GM12878 (cell line): Measurements from ENCODE around the gene PHC1. TPM values are rescaled to one million over a fixed set of nuclear protein-coding genes. Genes with fewer than 3 reads are reported as not detected.
A peak's percentile ranks its signal among the peaks of the same experiment; 100 is the strongest.

Experiments used
- ATAC-seq: fragments of 200-7000 bp; cut with Tn5 transposase; 3 replicates; pipeline ENCODE4 v1.9.1; 2020; ENCODE audit warnings: mild to moderate bottlenecking, moderate library complexity
- BruUV-seq: library from RNA; stranded (reverse); fragments of 400-500 nt; replicated peaks from 2 replicates; lab custom pipeline; 2021; lab: Mats Ljungman, UMichigan
- CTCF ChIA-PET: fragments of 300-600 bp; sonication (Branson Sonifier 250); formaldehyde crosslinking; extraction: SDS; loops from one replicate; lab custom pipeline; 2021; ENCODE audit warnings: inconsistent platforms; lab: Yijun Ruan, JAX
- POLR2A ChIA-PET: fragments of 350-600 bp; formaldehyde crosslinking; extraction: SDS; loops from one replicate; lab custom pipeline; 2021; ENCODE audit warnings: inconsistent platforms; lab: Charles Lee
- RAD21 ChIA-PET: fragments of 300-600 bp; sonication (Branson Sonifier 250); formaldehyde crosslinking; loops from one replicate; lab custom pipeline; 2023; ENCODE audit warnings: antibody characterized with exemption; ENCODE audit not compliant: unreplicated experiment; lab: Charles Lee
- SMC1A ChIA-PET: fragments of 300-600 bp; sonication (Branson Sonifier 250); formaldehyde crosslinking; loops from one replicate; lab custom pipeline; 2023; ENCODE audit not compliant: unreplicated experiment, uncharacterized antibody; lab: Charles Lee
- DNase-seq: peaks from one replicate; pipeline ENCODE4 v3.0.0-alpha.2; 2011; ENCODE audit warnings: low read depth, low spot score
- FAIRE-seq: peaks from 3 replicates; lab custom pipeline; 2011; peaks lifted over from hg19 to GRCh38; lab: Jason Lieb, UNC
- H2AFZ ChIP-seq: 2 replicates; pipeline ENCODE4 v1.6.0; 2011; ENCODE audit warnings: low read depth, low read length, control low read depth; ENCODE audit not compliant: control insufficient read depth
- H3K27ac ChIP-seq: 2 replicates; pipeline ENCODE4 v1.5.1; 2011; ENCODE audit warnings: control low read depth; ENCODE audit not compliant: control insufficient read depth, insufficient read depth
- H3K27me3 ChIP-seq, 2 experiments: replicated peaks in 1 of 2; 2 replicates each; pipeline versions ENCODE4 v1.6.0 to v1.6.1; 2011; ENCODE audit warnings: low read length in 1 of 2; ENCODE audit not compliant: control insufficient read depth in 2 of 2, insufficient read depth in 2 of 2
- H3K36me3 ChIP-seq, 2 experiments: 2 replicates each; pipeline ENCODE4 v1.5.1; 2011; ENCODE audit warnings: low read length in 1 of 2; ENCODE audit not compliant: control insufficient read depth in 2 of 2, insufficient read depth in 2 of 2
- H3K4me1 ChIP-seq: 2 replicates; pipeline ENCODE4 v1.6.1; 2011; ENCODE audit warnings: mild to moderate bottlenecking, low read length, moderate library complexity, mixed read lengths; ENCODE audit not compliant: control insufficient read depth, insufficient read depth
- H3K4me2 ChIP-seq: 2 replicates; pipeline ENCODE4 v1.6.0; 2011; ENCODE audit warnings: control low read depth; ENCODE audit not compliant: control insufficient read depth, insufficient read depth
- H3K4me3 ChIP-seq: fragments of 200-600 bp; sonication (generic); 2 replicates; pipeline ENCODE4 v1.5.1; 2016
- H3K79me2 ChIP-seq: 2 replicates; pipeline ENCODE4 v1.6.0; 2011; ENCODE audit warnings: low read length; ENCODE audit not compliant: control insufficient read depth, insufficient read depth
- H3K9ac ChIP-seq: 2 replicates; pipeline ENCODE4 v1.8.0; 2011; ENCODE audit warnings: low read length, control low read depth, mixed read lengths; ENCODE audit not compliant: control insufficient read depth, insufficient read depth
- H3K9me3 ChIP-seq: replicated peaks from 3 replicates; pipeline ENCODE4 v1.5.1; 2011; ENCODE audit warnings: mild to moderate bottlenecking, low read length; ENCODE audit not compliant: control insufficient read depth, insufficient read depth
- H4K20me1 ChIP-seq: 2 replicates; pipeline ENCODE4 v1.6.0; 2011; ENCODE audit not compliant: control insufficient read depth, insufficient read depth
- IRF3 ChIP-seq: fragments of 450-650 bp; IDR thresholded peaks from 2 replicates; pipeline ENCODE4 v1.6.1; 2014; ENCODE audit warnings: mild to moderate bottlenecking
- MYB ChIP-seq: fragments of 150-350 bp; IDR thresholded peaks from 2 replicates; pipeline ENCODE4 v1.6.1; 2014; ENCODE audit warnings: mild to moderate bottlenecking, low read depth, low read length, borderline replicate concordance
- POU2F2 ChIP-seq: IDR thresholded peaks from 3 replicates; pipeline ENCODE4 v1.6.1; 2011; ENCODE audit warnings: low read depth, mild to moderate bottlenecking, low read length, borderline replicate concordance
- RELB ChIP-seq: fragments of 450-650 bp; IDR thresholded peaks from 2 replicates; pipeline ENCODE4 v1.6.1; 2017; ENCODE audit warnings: low read depth, mild to moderate bottlenecking, moderate library complexity
- SMAD1 ChIP-seq: fragments of 450-650 bp; IDR thresholded peaks from 2 replicates; pipeline ENCODE4 v1.6.1; 2018; ENCODE audit warnings: mild to moderate bottlenecking, low read depth; ENCODE audit not compliant: partially characterized antibody
- SREBF1 ChIP-seq: IDR thresholded peaks from 2 replicates; pipeline ENCODE4 v1.6.1; 2012; ENCODE audit warnings: mild to moderate bottlenecking, low read length
- in situ Hi-C: fragments of 300-500 bp; cut with MboI; formaldehyde crosslinking; loops from 9 replicates; pipeline ENCODE4 v1.14.3; 2018; ENCODE audit warnings: mixed read lengths
- intact Hi-C: fragments of 100-400 bp; cut with micrococcal nuclease; formaldehyde crosslinking; loops from one replicate; pipeline ENCODE4 v1.14.2; 2022; ENCODE audit not compliant: unreplicated experiment
- polyA plus RNA-seq, 11 experiments: library from polyadenylated mRNA; depleted of rRNA in 4 of 11; unstranded in 6 of 11; stranded (reverse) in 5 of 11; fragments of >200 nt; fragmentation: Nextera tagmentation in 4 of 11; fragmentation: Illumina TruSeq in 1 of 11; extraction: Ambion mirVana in 4 of 11; extraction: Trizol in 1 of 11; gene quantifications; 1 replicate in 1 of 11; 2 replicates in 10 of 11; pipeline versions ENCODE4 v1.2.1 to v1.2.3, GENCODE V29; 2011 to 2016; ENCODE audit warnings: inconsistent platforms in 2 of 11, missing spikeins in 2 of 11, low read depth in 1 of 11
- total RNA-seq, 4 experiments: library from RNA; depleted of rRNA in 3 of 4; stranded (reverse); fragments of >200 nt in 3 of 4; fragmentation: Illumina TruSeq in 1 of 4; extraction: Trizol in 1 of 4; gene quantifications; 2 replicates each; pipeline versions ENCODE4 v1.2.1 to v1.2.3, GENCODE V29; 2013 to 2021

PHC1 gene
- total and polyA plus RNA-seq, 10 of the 15 experiments (the other 5 are each of a cell fraction or from before 2014, with no cell fraction given): 0.50 to 16.3 (median 2.1) TPM

- no peak for TF ChIP-seq IRF3
- TF ChIP-seq MYB: no peak
- TF ChIP-seq POU2F2: no peak
- TF ChIP-seq SREBF1: no peak
- no peak for TF ChIP-seq RELB
- TF ChIP-seq SMAD1: no peak
- TF ChIP-seq, all 136 proteins: peak for 0
- in situ Hi-C loops: no loop called here
- DNase-seq (no peak), ATAC-seq (no peak), FAIRE-seq (no peak)
- SMC1A ChIA-PET: no interaction called here
- H3K27ac ChIP-seq: no peak overlapping the region
- RAD21 ChIA-PET: interaction anchor here (1.1 kb wide), 1 partner anchor 133 kb away, joined by 4 read pairs; no protein-coding TSS in a partner anchor
- no peaks in the 10 kb centered on the region for H4K20me1 ChIP-seq
- H3K9me3 ChIP-seq: no peaks in the 10 kb centered on the region
- POLR2A ChIA-PET: no interaction called here
- CTCF ChIA-PET: interaction anchor here (1.0 to 2.0 kb wide), 2 partner anchors 26 to 33 kb away, joined by 3 to 7 read pairs; partner anchors contain the start of gene M6PR
- no peaks in the 10 kb centered on the region for H3K79me2 ChIP-seq
- no peak overlapping the region for H3K4me3 ChIP-seq
- no peaks in the 10 kb centered on the region; a peak in 1 of 4 replicates for H3K27me3 ChIP-seq
- intact Hi-C loops: loop anchor here (2.0 to 10.0 kb wide), 2 partner anchors 31 to 129 kb away; no protein-coding TSS in a partner anchor
- no peak overlapping the region for H3K9ac ChIP-seq
- TSS peak; percentile 61 for BruUV-seq
- no peak overlapping the region for H2AFZ ChIP-seq
- no peak overlapping the region for H3K4me2 ChIP-seq
- H3K36me3 ChIP-seq: no peaks in the 10 kb centered on the region
- H3K4me1 ChIP-seq: peaks cover 4% of the 10 kb centered on the region
Measured at GRCh38 chr12:8916154-8916553, 1.8 kb downstream of the PHC1 start.
